Measurements from ENCODE around the gene PLAGL1.

- TF ChIP-seq CTCF (IDR thresholded peaks at IDR 0.05) (no peak), POLR2AphosphoS5 (IDR thresholded peaks at IDR 0.05) (no peak)
Observed at GRCh38 chr6:143928853-143929252, 79.2 kb downstream of the PLAGL1 start.
